Measurements from ENCODE around the gene RNF130. TPM values are rescaled to one million over a fixed set of nuclear protein-coding genes. Genes with fewer than 3 reads are reported as not detected.

The RNF130 gene
- total RNA-seq, 1 donor from 2014 or later = 103 TPM

GRCh38 chr5:179986328-179986727 lies 85.2 kb downstream of the RNF130 start:
- Histone ChIP-seq H3K9me3 (no peaks in the 10 kb centered on the region), H3K36me3 (no peaks in the 10 kb centered on the region), H3K4me3 (no peak overlapping the region), H3K27me3 (no peaks in the 10 kb centered on the region), H3K4me1 (no peaks in the 10 kb centered on the region), H3K27ac (no peak overlapping the region)
- intact Hi-C loops (cut with DNase I) = no loop called here
- no peak for DNase-seq (ENCODE audit: extremely low spot score in 2 of 2)
- TF ChIP-seq, protein P1, sequence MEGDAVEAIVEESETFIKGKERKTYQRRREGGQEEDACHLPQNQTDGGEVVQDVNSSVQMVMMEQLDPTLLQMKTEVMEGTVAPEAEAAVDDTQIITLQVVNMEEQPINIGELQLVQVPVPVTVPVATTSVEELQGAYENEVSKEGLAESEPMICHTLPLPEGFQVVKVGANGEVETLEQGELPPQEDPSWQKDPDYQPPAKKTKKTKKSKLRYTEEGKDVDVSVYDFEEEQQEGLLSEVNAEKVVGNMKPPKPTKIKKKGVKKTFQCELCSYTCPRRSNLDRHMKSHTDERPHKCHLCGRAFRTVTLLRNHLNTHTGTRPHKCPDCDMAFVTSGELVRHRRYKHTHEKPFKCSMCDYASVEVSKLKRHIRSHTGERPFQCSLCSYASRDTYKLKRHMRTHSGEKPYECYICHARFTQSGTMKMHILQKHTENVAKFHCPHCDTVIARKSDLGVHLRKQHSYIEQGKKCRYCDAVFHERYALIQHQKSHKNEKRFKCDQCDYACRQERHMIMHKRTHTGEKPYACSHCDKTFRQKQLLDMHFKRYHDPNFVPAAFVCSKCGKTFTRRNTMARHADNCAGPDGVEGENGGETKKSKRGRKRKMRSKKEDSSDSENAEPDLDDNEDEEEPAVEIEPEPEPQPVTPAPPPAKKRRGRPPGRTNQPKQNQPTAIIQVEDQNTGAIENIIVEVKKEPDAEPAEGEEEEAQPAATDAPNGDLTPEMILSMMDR (IDR thresholded peaks at IDR 0.05) = no peak
- no peak for TF ChIP-seq POLR2A (IDR thresholded peaks at IDR 0.05)
- no peak for TF ChIP-seq POLR2AphosphoS5 (IDR thresholded peaks at IDR 0.05; ENCODE audit: insufficient read depth in 1 of 2, low read depth in 1 of 2)

DNA sequence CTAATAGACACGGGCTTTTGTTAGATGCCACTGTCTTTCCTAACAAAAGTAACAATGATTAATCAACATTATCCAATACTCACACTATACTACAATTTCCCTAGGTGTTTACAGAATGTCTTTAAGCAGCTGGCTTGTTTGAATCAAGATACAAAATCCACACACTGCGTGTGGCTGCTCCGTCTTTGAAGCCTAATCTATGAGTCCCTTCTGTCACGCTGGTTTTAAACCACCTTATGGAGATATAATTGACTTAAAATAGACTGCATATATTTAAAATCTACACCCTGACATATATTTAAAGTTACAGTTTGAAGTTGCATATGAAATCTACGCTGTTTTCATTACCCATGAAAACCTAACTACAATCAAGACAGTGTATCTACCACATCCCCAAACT lies 89.9 kb downstream of the RNF130 start:
- no peak overlapping the region for H3K27ac ChIP-seq
- TF ChIP-seq POLR2A (IDR thresholded peaks at IDR 0.05) = no peak
- TF ChIP-seq, protein P1 (IDR thresholded peaks at IDR 0.05) = no peak
- no peak for TF ChIP-seq POLR2AphosphoS5 (IDR thresholded peaks at IDR 0.05; ENCODE audit: insufficient read depth in 1 of 2, low read depth in 1 of 2)
- no peak overlapping the region for H3K4me3 ChIP-seq
- no peaks in the 10 kb centered on the region for H3K9me3 ChIP-seq
- no peaks in the 10 kb centered on the region for H3K27me3 ChIP-seq
- intact Hi-C loops (cut with DNase I) = no loop called here
- peaks cover 0 to 19% of the 10 kb centered on the region in 2 donors for H3K36me3 ChIP-seq
- no peaks in the 10 kb centered on the region for H3K4me1 ChIP-seq
- DNase-seq (ENCODE audit: extremely low spot score in 2 of 2) = no peak

DNA sequence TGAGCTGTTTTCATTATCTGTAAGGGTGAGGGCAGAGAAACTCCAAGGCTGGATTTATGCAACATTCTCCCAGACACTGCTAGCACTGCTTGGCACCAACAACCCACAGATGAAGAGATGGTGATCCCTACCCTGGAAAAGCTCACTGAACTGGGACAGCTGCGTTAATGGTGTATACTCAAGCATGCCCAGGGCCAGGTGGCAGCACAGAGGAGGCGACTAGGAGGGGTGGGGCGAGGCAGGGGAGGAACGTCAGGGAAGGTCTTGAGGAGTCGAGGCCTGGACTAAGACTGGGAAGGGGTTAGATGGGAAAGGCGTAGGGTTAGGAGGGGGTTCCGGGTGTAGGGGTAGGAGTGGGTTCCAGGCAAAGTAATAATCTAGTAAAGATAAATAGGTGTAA lies 90.8 kb downstream of the RNF130 start:
- no peak for TF ChIP-seq POLR2A (IDR thresholded peaks at IDR 0.05)
- TF ChIP-seq, protein P1 (IDR thresholded peaks at IDR 0.05) = no peak
- TF ChIP-seq POLR2AphosphoS5 (IDR thresholded peaks at IDR 0.05; ENCODE audit: insufficient read depth in 1 of 2, low read depth in 1 of 2) = no peak
- Histone ChIP-seq H3K27ac (no peak overlapping the region), H3K36me3 (peaks cover 0 to 19% of the 10 kb centered on the region in 2 donors), H3K27me3 (no peaks in the 10 kb centered on the region), H3K4me1 (no peaks in the 10 kb centered on the region), H3K9me3 (no peaks in the 10 kb centered on the region), H3K4me3 (no peak overlapping the region)
- intact Hi-C loops (cut with DNase I) = no loop called here
- no peak for DNase-seq (ENCODE audit: extremely low spot score in 2 of 2)

DNA sequence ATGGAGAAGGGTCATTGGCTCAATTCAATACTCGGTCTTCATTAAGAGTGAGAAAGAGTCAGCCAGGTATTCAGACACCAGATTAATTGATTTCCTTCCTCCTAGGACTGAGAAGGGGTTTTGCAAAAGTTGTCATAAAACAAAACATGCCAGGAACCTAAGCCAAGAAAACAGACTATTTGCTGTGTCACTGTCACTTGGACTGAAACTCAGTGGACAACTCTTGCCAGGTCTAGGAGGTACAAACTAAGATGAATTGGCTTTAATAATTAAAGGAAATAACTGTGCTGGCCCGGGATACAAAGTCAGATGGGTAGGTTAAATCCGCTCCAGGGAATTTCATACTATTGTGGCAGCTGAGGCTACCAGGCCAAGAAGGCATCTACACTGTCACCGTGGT lies 92.8 kb downstream of the RNF130 start:
- DNase-seq (ENCODE audit: extremely low spot score in 2 of 2) = no peak
- Histone ChIP-seq H3K36me3 (peaks cover 0 to 29% of the 10 kb centered on the region in 2 donors), H3K27ac (no peak overlapping the region), H3K27me3 (no peaks in the 10 kb centered on the region), H3K9me3 (no peaks in the 10 kb centered on the region), H3K4me3 (no peak overlapping the region), H3K4me1 (no peaks in the 10 kb centered on the region)
- TF ChIP-seq, protein P1 (IDR thresholded peaks at IDR 0.05) = no peak
- TF ChIP-seq POLR2AphosphoS5 (IDR thresholded peaks at IDR 0.05; ENCODE audit: insufficient read depth in 1 of 2, low read depth in 1 of 2) (no peak), POLR2A (IDR thresholded peaks at IDR 0.05) (no peak)
- intact Hi-C loops (cut with DNase I) = no loop called here

DNA sequence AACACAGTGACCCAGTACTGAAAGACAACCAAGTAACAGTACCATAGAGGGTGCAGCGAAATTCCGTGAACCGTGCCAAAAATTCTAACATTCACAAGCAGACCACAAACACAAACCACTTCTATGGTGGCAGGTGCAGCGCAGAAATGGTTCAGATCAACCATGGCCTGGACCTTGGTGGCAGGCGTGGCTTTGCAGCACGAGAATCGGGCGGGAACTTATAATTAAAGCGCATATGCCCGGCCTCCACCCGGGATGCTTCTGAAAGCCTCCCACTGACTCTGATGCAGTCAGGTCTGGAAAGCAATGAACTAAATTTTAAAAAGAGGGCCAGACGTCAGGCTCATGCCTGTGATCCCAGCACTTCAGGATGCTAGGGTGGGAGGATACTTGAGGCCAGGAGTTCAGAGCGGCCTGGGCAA lies 95.8 kb downstream of the RNF130 start:
- intact Hi-C loops (cut with DNase I) = no loop called here
- H3K27ac ChIP-seq = no peak overlapping the region

More for the DNA sequence above, 95.8 kb downstream of the RNF130 start:
- Histone ChIP-seq H3K4me1 (no peaks in the 10 kb centered on the region), H3K9me3 (no peaks in the 10 kb centered on the region), H3K4me3 (no peak overlapping the region), H3K27me3 (no peaks in the 10 kb centered on the region), H3K36me3 (peaks cover 0 to 32% of the 10 kb centered on the region in 2 donors)
- no peak for DNase-seq (ENCODE audit: extremely low spot score in 2 of 2)
- TF ChIP-seq POLR2A (IDR thresholded peaks at IDR 0.05) (no peak), POLR2AphosphoS5 (IDR thresholded peaks at IDR 0.05; ENCODE audit: insufficient read depth in 1 of 2, low read depth in 1 of 2) (no peak)
- TF ChIP-seq, protein P1 (IDR thresholded peaks at IDR 0.05) = no peak

All from vagina (tissue), 2 donors.